Heart left ventricle (tissue), 16 donors: ENCODE data around the gene DNAJC19. TPM values are rescaled to one million over a fixed set of nuclear protein-coding genes. Genes with fewer than 3 reads are reported as not detected.

ENCODE experiments used
- ATAC-seq, 4 donors: fragments of 200-7000 bp; cut with Tn5 transposase; one replicate each; pipeline ENCODE4 v1.9.1; 2020 to 2022; ENCODE audit warnings: moderate library complexity in 4 of 4, mild to moderate bottlenecking in 3 of 4, moderate number of reproducible peaks in 1 of 4
- DNase-seq, 5 donors: peaks; one replicate each; pipeline ENCODE4 v3.0.0-alpha.2; 2020
- H3K27ac ChIP-seq, 12 donors: fragments of 200-600 bp; sonication (generic) in 4 of 12; one replicate each; pipeline versions ENCODE4 v1.5.0 to v1.8.0; 2016 to 2022; ENCODE audit warnings: mild to moderate bottlenecking in 2 of 12
- H3K27me3 ChIP-seq, 9 donors: fragments of 200-600 bp; sonication (generic) in 2 of 9; one replicate each; pipeline versions ENCODE4 v1.5.1 to v1.8.0; 2016 to 2022; ENCODE audit warnings: mild to moderate bottlenecking in 3 of 9
- H3K36me3 ChIP-seq, 9 donors: fragments of 200-600 bp; sonication (generic) in 2 of 9; one replicate each; pipeline versions ENCODE4 v1.5.0 to v1.8.0; 2018 to 2022; ENCODE audit warnings: mild to moderate bottlenecking in 2 of 9
- H3K4me1 ChIP-seq, 12 donors: fragments of 200-600 bp; sonication (generic) in 4 of 12; one replicate each; pipeline versions ENCODE4 v1.5.0 to v1.8.0; 2016 to 2022; ENCODE audit warnings: mild to moderate bottlenecking in 3 of 12
- H3K4me3 ChIP-seq, 12 donors: fragments of 200-600 bp; sonication (generic) in 4 of 12; one replicate each; pipeline versions ENCODE4 v1.5.0 to v1.8.0; 2017 to 2022; ENCODE audit warnings: mild to moderate bottlenecking in 9 of 12, moderate library complexity in 4 of 12
- H3K9me3 ChIP-seq, 12 donors: fragments of 200-600 bp; sonication (generic) in 4 of 12; one replicate each; pipeline versions ENCODE4 v1.5.0 to v1.8.0; 2016 to 2022; ENCODE audit warnings: mild to moderate bottlenecking in 1 of 12
- CTCF ChIP-seq, 12 donors: fragments of 200-600 bp; sonication (generic) in 4 of 12; IDR thresholded peaks; one replicate each; pipeline versions ENCODE4 v1.5.0 to v1.8.0; 2018 to 2022; ENCODE audit warnings: antibody characterized with exemption in 12 of 12, mild to moderate bottlenecking in 5 of 12
- POLR2A ChIP-seq, 2 donors: fragments of 450-650 bp; IDR thresholded peaks; one replicate each; pipeline ENCODE4 v1.6.1; 2017; ENCODE audit warnings: antibody characterized with exemption in 2 of 2, mild to moderate bottlenecking in 2 of 2, moderate library complexity in 2 of 2
- WGBS, 4 donors: extraction: QIAGEN DNeasy Blood & Tissue Kit in 2 of 4; methylation state at CpG; one replicate each; pipeline versions ENCODE4 v1.1.5 to v1.1.7; 2013 to 2018; 5-methylcytosine and 5-hydroxymethylcytosine counted together
- intact Hi-C, 10 donors: fragments of 100-400 bp; cut with DNase I; formaldehyde crosslinking; loops; one replicate each; pipeline versions ENCODE4 v1.11.1 to v1.14.2; 2022
- polyA plus RNA-seq, 2 donors: library from polyadenylated mRNA; stranded (reverse); fragments of 200-250 nt; gene quantifications; one replicate each; pipeline ENCODE4 v1.2.3, GENCODE V29; 2013
- total RNA-seq, 9 donors: library from RNA; depleted of rRNA in 2 of 9; stranded (reverse); fragments of >200 nt in 2 of 9; fragmentation: NEBNext Ultra II Directional in 3 of 9; extraction: Animal tissue kit (Norgen Biotek cat#: 25700) in 3 of 9; gene quantifications; one replicate each; pipeline versions ENCODE4 v1.1.0 to v1.2.4, GENCODE V29; 2016 to 2023
- donor health status: ischemic (EF 13 %, LVEDD 7.1; RV severe dilation, severe dysfunction).
- donor health status: healthy with polysubstance abuse.
- donor health status: DM: no; HTN: yes; CAD: no.
- donor health status: DM: no; HTN: no; CAD: no.
- donor health status: ischemic (EF 25% LVEDD 6.9; RV normal size, moderate dysfunction).
- donor health status: ischemic (EF 25% LVEDD 5.7; RV mildly dilated, moderate dysfunction).
- donor health status: healthy.
- donor health status: DM: yes; HTN: yes; CAD: no.
- donor health status: ischemic (EF 35%, LVEDD 5.7; RV mildly dilated, moderate dysfunction).
- donor health status: nonischemic (EF 11% LVEDD 7.7; RV severe dilation, severe dysfunction).
- donor health status: DM: yes; HTN: yes; CAD: no.
- donor health status: PGD.
- donor health status: ischemic (EF 29% LVEDD 5.4; RV normal size, mild dysfunction).
- donor health status: nonischemic (EF 23%, LVEDD 6.1; RV moderate dilation, normal function).

Gene DNAJC19
- total and polyA plus RNA-seq, 11 donors = 50.5 to 140 (median 85.6) TPM

- TF ChIP-seq POLR2A (IDR thresholded peaks at IDR 0.05) = no peak
- TF ChIP-seq CTCF (IDR thresholded peaks at IDR 0.05) = no peak
- Histone ChIP-seq H3K36me3 (peaks cover 0 to 98% (median 62%) of the 10 kb centered on the region in 9 donors), H3K9me3 (no peaks in the 10 kb centered on the region), H3K27me3 (no peaks in the 10 kb centered on the region), H3K27ac (peak overlapping the region; percentile 26 to 85 (median 56)), H3K4me1 (peaks cover 0 to 26% (median 4%) of the 10 kb centered on the region in 12 donors), H3K4me3 (no peak overlapping the region)
- intact Hi-C loops = loop anchor here in 1 of 10 donors (10.0 kb wide), 1 partner anchor 66 kb away; the partner anchor contains the start of gene FXR1
- DNase-seq = no peak
- peak; percentile 97 to 98 (median 98) for ATAC-seq
These were observed 8.9 kb downstream of the DNAJC19 start for GRCh38 chr3:180980611-180981010.

DNA sequence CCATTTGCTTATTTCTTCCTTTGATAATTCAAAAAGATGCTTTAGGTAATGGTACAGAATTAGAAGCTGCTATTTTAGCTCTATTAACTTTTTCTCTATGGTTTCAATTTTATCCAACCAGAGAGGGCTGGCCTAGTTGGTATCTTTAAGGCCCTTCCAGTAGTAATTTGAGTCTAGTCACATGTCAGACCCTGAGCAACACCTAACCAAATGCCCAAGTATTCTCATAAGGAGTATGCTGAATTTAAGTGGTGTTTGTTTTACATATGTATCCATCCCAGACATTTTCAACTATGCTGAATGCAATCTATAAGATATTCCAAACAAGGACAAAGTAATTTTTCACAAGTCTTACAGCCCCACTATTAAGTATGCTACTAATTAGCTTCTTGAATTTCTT lies 9.6 kb downstream of the DNAJC19 start:
- TF ChIP-seq CTCF (IDR thresholded peaks at IDR 0.05) (no peak), POLR2A (IDR thresholded peaks at IDR 0.05) (no peak)
- intact Hi-C loops = loop anchor here in 2 of 10 donors (10.0 kb wide), 1 partner anchor 65 kb away; the partner anchor contains the start of gene FXR1 (in 2 of the 2)

GRCh38 chr3:180977498-180977897 lies 12.0 kb downstream of the DNAJC19 start:
- ATAC-seq (no peak), DNase-seq (no peak)
- H3K4me3 ChIP-seq = no peak overlapping the region
- no peak for TF ChIP-seq CTCF (IDR thresholded peaks at IDR 0.05)
- TF ChIP-seq POLR2A (IDR thresholded peaks at IDR 0.05) = no peak
- no peaks in the 10 kb centered on the region for H3K9me3 ChIP-seq
- intact Hi-C loops = loop anchor here in 1 of 10 donors (10.0 kb wide), 1 partner anchor 63 kb away; the partner anchor contains the start of gene FXR1
- H3K4me1 ChIP-seq = peaks cover 0 to 26% (median 4%) of the 10 kb centered on the region in 12 donors
- H3K27me3 ChIP-seq = no peaks in the 10 kb centered on the region
- H3K27ac ChIP-seq = no peak overlapping the region
- peaks cover 0 to 93% (median 56%) of the 10 kb centered on the region in 9 donors for H3K36me3 ChIP-seq

More for the DNA sequence above, 9.6 kb downstream of the DNAJC19 start:
- peak overlapping the region in 11 of 12 donors; percentile 8 to 85 (median 53) for H3K27ac ChIP-seq
- no peaks in the 10 kb centered on the region for H3K27me3 ChIP-seq
- peaks cover 0 to 26% (median 4%) of the 10 kb centered on the region in 12 donors for H3K4me1 ChIP-seq
- H3K36me3 ChIP-seq = peaks cover 0 to 98% (median 62%) of the 10 kb centered on the region in 9 donors
- DNase-seq (no peak), ATAC-seq (no peak)
- H3K9me3 ChIP-seq = no peaks in the 10 kb centered on the region
- no peak overlapping the region for H3K4me3 ChIP-seq

DNA sequence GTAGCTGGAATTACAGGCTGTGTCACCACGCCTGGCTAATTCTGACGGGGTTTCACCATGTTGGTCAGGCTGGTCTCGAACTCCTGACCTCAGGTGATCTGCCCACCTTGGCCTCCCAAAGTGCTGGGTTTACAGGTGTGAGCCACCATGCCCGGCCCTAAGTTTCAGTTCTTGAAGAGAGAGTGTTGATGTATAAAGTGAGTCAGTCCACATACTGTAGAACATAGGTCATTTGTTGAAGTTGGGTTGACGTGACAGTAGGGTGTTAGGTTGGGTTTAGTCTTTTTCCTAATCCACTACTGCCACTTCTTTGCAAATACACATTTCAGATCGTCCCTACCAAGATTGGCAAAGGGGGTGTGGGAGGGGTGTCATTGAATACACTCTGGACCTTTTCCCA lies 15.2 kb downstream of the DNAJC19 start:
- DNase-seq = no peak
- Histone ChIP-seq H3K36me3 (peaks cover 0 to 100% (median 80%) of the 10 kb centered on the region in 9 donors), H3K9me3 (no peaks in the 10 kb centered on the region), H3K27ac (no peak overlapping the region), H3K4me1 (peaks cover 0 to 3% (median 0%) of the 10 kb centered on the region in 12 donors), H3K4me3 (no peak overlapping the region), H3K27me3 (no peaks in the 10 kb centered on the region)
- 93 to 97% (median 94%) methylated on average over 6 of the region's 6 CpGs for WGBS, 4 donors
- TF ChIP-seq POLR2A (IDR thresholded peaks at IDR 0.05) (no peak), CTCF (IDR thresholded peaks at IDR 0.05) (no peak)
- peak in 3 of 4 donors; percentile 18 to 30 (median 18) for ATAC-seq
- intact Hi-C loops = loop anchor here in 1 of 10 donors (10.0 kb wide), 1 partner anchor 59 kb away; the partner anchor contains the start of gene FXR1
